Sigmoid colon (tissue), 7 donors: ENCODE measurements around the gene NVL. TPM values are rescaled to one million over a fixed set of nuclear protein-coding genes. Genes with fewer than 3 reads are reported as not detected.
"Not testable (repeated sequence)": the region's sequence is repeated elsewhere in the genome, so short reads cannot be mapped to it uniquely, and the experiment has no call there.

ENCODE experiments used
- DNase-seq: peaks from one replicate; pipeline ENCODE4 v3.0.0-alpha.2; 2019
- H3K27ac ChIP-seq, 4 donors: fragments of 200-600 bp; sonication (generic); one replicate each; pipeline ENCODE4 v1.5.1; 2016 to 2019; ENCODE audit warnings: mild to moderate bottlenecking in 1 of 4
- H3K27me3 ChIP-seq, 3 donors: fragments of 200-600 bp; sonication (generic); one replicate each; pipeline ENCODE4 v1.5.1; 2019; ENCODE audit warnings: mild to moderate bottlenecking in 1 of 3
- H3K36me3 ChIP-seq, 4 donors: fragments of 200-600 bp; sonication (generic); one replicate each; pipeline ENCODE4 v1.5.1; 2016 to 2019
- H3K4me1 ChIP-seq, 4 donors: fragments of 200-600 bp; sonication (generic); one replicate each; pipeline ENCODE4 v1.5.1; 2017 to 2019
- H3K4me3 ChIP-seq, 4 donors: fragments of 200-600 bp; sonication (generic); one replicate each; pipeline ENCODE4 v1.5.1; 2017 to 2019; ENCODE audit warnings: mild to moderate bottlenecking in 2 of 4, moderate library complexity in 1 of 4
- H3K9me3 ChIP-seq, 4 donors: fragments of 200-600 bp in 3 of 4; sonication (generic) in 3 of 4; one replicate each; pipeline versions ENCODE4 v1.5.1 to v1.6.1; 2013 to 2019
- CTCF ChIP-seq, 4 experiments: fragments of 450-650 bp in 3 of 4; fragments of 200-600 bp in 1 of 4; IDR thresholded peaks; one replicate each; pipeline ENCODE4 v1.5.1; 2016 to 2019; ENCODE audit warnings: antibody characterized with exemption in 4 of 4, mild to moderate bottlenecking in 3 of 4, moderate library complexity in 2 of 4
- EP300 ChIP-seq, 4 donors: sonication (generic); formaldehyde crosslinking; IDR thresholded peaks; one replicate each; pipeline ENCODE4 v1.6.1; 2017; ENCODE audit warnings: antibody characterized with exemption in 4 of 4
- POLR2A ChIP-seq, 2 donors: fragments of 450-650 bp; IDR thresholded peaks; one replicate each; pipeline ENCODE4 v1.6.1; 2016; ENCODE audit warnings: antibody characterized with exemption in 2 of 2, mild to moderate bottlenecking in 2 of 2, moderate library complexity in 2 of 2
- POLR2AphosphoS5 ChIP-seq, 4 donors: sonication (generic); formaldehyde crosslinking; IDR thresholded peaks; one replicate each; pipeline ENCODE4 v1.6.1; 2017; ENCODE audit warnings: antibody characterized with exemption in 4 of 4
- WGBS, 2 donors: extraction: QIAGEN DNeasy Blood & Tissue Kit; methylation state at CpG; one replicate each; pipeline ENCODE4 v1.1.7; 2013; 5-methylcytosine and 5-hydroxymethylcytosine counted together
- intact Hi-C: fragments of 100-400 bp; cut with DNase I; formaldehyde crosslinking; loops from one replicate; pipeline ENCODE4 v1.15.1; 2023
- polyA plus RNA-seq, 3 donors: library from polyadenylated mRNA; stranded (reverse); fragments of 200-250 nt; gene quantifications; one replicate each; pipeline ENCODE4 v1.2.3, GENCODE V29; 2013
- total RNA-seq, 4 donors: library from RNA; depleted of rRNA; stranded (reverse); fragments of >200 nt; gene quantifications; one replicate each; pipeline ENCODE4 v1.1.0, GENCODE V29; 2016
- donor health status: healthy with polysubstance abuse.
- donor health status: Bipolar disorder and iron deficiency.
- donor health status: healthy.

NVL gene
- total and polyA plus RNA-seq, 7 donors: 21.4 to 32.4 (median 25.0) TPM

GRCh38 chr1:224357626-224358124 lies 27.7 kb upstream of the NVL start:
- H3K36me3 ChIP-seq: peaks cover 0 to 4% (median 0%) of the 10 kb centered on the region in 4 donors
- peaks cover 0 to 29% (median 25%) of the 10 kb centered on the region in 4 donors for H3K4me1 ChIP-seq
- no peaks in the 10 kb centered on the region for H3K9me3 ChIP-seq
- TF ChIP-seq POLR2AphosphoS5 (IDR thresholded peaks at IDR 0.05) (no peak), CTCF (IDR thresholded peaks at IDR 0.05) (no peak), EP300 (IDR thresholded peaks at IDR 0.05) (no peak), POLR2A (IDR thresholded peaks at IDR 0.05) (no peak)
- H3K27ac ChIP-seq: peak overlapping the region; percentile 90 to 97 (median 95)
- peak overlapping the region; percentile 75 to 100 (median 90) for H3K4me3 ChIP-seq
- DNase-seq: no peak
- no peaks in the 10 kb centered on the region for H3K27me3 ChIP-seq
- intact Hi-C loops: loop anchor here (2.0 to 5.0 kb wide), 2 partner anchors 27 to 100 kb away; partner anchors contain the start of gene NVL
- WGBS, 2 donors: 5 to 32% methylated on average over 9 of the region's 9 CpGs

GRCh38 chr1:224356685-224357625 lies 27.0 kb upstream of the NVL start, which contains the start of gene CNIH4:
Gene CNIH4 (plus strand): TSS chr1:224356879. CDS start chr1:224356925, 46 bp downstream.
- H3K9me3 ChIP-seq: no peaks in the 10 kb centered on the region
- peaks cover 0 to 29% (median 25%) of the 10 kb centered on the region in 4 donors for H3K4me1 ChIP-seq
- peak within 1 kb of the TSS; percentile 90 to 97 (median 95) for H3K27ac ChIP-seq
- 0% methylated on average over 78 of the region's 78 CpGs for WGBS, 2 donors
- intact Hi-C loops: loop anchor here (2.0 to 5.0 kb wide), 2 partner anchors 26 to 100 kb away; partner anchors contain the start of gene NVL
- DNase-seq: peak; percentile 96
- H3K27me3 ChIP-seq: no peaks in the 10 kb centered on the region
- H3K4me3 ChIP-seq: peak within 1 kb of the TSS; percentile 75 to 100 (median 90)
- peak; percentile 97 to 99 (median 98) for TF ChIP-seq POLR2AphosphoS5 (IDR thresholded peaks at IDR 0.05)
- TF ChIP-seq CTCF (IDR thresholded peaks at IDR 0.05): no peak
- peak; percentile 86 to 93 for TF ChIP-seq POLR2A (IDR thresholded peaks at IDR 0.05)
- H3K36me3 ChIP-seq: peaks cover 0 to 4% (median 0%) of the 10 kb centered on the region in 4 donors

GRCh38 chr1:224353975-224354925 lies 24.3 kb upstream of the NVL start:
- TF ChIP-seq EP300 (IDR thresholded peaks at IDR 0.05): no peak
- TF ChIP-seq POLR2A (IDR thresholded peaks at IDR 0.05): no peak
- TF ChIP-seq POLR2AphosphoS5 (IDR thresholded peaks at IDR 0.05): no peak
- no peak for TF ChIP-seq CTCF (IDR thresholded peaks at IDR 0.05)
- Histone ChIP-seq H3K4me1 (peaks cover 0 to 21% (median 18%) of the 10 kb centered on the region in 4 donors), H3K4me3 (no peak overlapping the region), H3K27ac (no peak overlapping the region), H3K36me3 (no peaks in the 10 kb centered on the region), H3K9me3 (no peaks in the 10 kb centered on the region), H3K27me3 (no peaks in the 10 kb centered on the region)
- WGBS, 2 donors: 23 to 63% methylated on average over 5 of the region's 5 CpGs
- intact Hi-C loops: no loop called here
- no peak for DNase-seq

- H3K4me1 ChIP-seq, H3K27ac ChIP-seq, H3K4me3 ChIP-seq, H3K27me3 ChIP-seq, H3K36me3 ChIP-seq, DNase-seq, H3K9me3 ChIP-seq, intact Hi-C loops: not testable (repeated sequence)
- 95% methylated on average over 49 of the region's 49 CpGs for WGBS, 2 donors
Measured at GRCh38 chr1:224352436-224353085, 22.6 kb upstream of the NVL start.

GRCh38 chr1:224349716-224350115 lies 19.7 kb upstream of the NVL start:
- H3K36me3 ChIP-seq, H3K4me1 ChIP-seq, intact Hi-C loops, H3K4me3 ChIP-seq, H3K27ac ChIP-seq, H3K9me3 ChIP-seq, DNase-seq, H3K27me3 ChIP-seq: not testable (repeated sequence)
- WGBS, 2 donors: 94% methylated on average over 30 of the region's 30 CpGs
